Mesothelial cell of epicardium (in vitro differentiated cells): ENCODE data around the gene TSPAN8. TPM values are rescaled to one million over a fixed set of nuclear protein-coding genes. Genes with fewer than 3 reads are reported as not detected.

ENCODE experiments used
- DNase-seq, 2 experiments: peaks; one replicate each; pipeline ENCODE4 v3.0.0; 2021; ENCODE audit warnings: low spot score in 2 of 2; ENCODE audit not compliant: unreplicated experiment in 2 of 2
- H3K27ac Mint-ChIP-seq: 2 replicates; pipeline ENCODE4 v1.8.0; 2021; ENCODE audit warnings: mixed read lengths
- H3K27me3 Mint-ChIP-seq: 2 replicates; pipeline ENCODE4 v1.8.0; 2021; ENCODE audit warnings: low read depth, mixed read lengths
- H3K36me3 Mint-ChIP-seq: 2 replicates; pipeline ENCODE4 v1.8.0; 2021; ENCODE audit warnings: mixed read lengths
- H3K4me1 Mint-ChIP-seq: 2 replicates; pipeline ENCODE4 v1.8.0; 2021; ENCODE audit warnings: mixed read lengths
- H3K4me3 Mint-ChIP-seq: 2 replicates; pipeline ENCODE4 v1.8.0; 2021; ENCODE audit warnings: mild to moderate bottlenecking, moderate library complexity, mixed read lengths
- H3K9me3 Mint-ChIP-seq: 2 replicates; pipeline ENCODE4 v1.8.0; 2021; ENCODE audit warnings: mixed read lengths
- total RNA-seq: library from RNA; stranded (reverse); gene quantifications from 3 replicates; pipeline ENCODE4 v1.2.1, GENCODE V29; 2021
- TF ChIP-seq, protein P1 (sequence below): fragments of 200-600 bp; sonication (generic); IDR thresholded peaks from one replicate; pipeline ENCODE4 v1.5.0; 2021; ENCODE audit warnings: antibody characterized with exemption; ENCODE audit not compliant: unreplicated experiment

Gene TSPAN8
- 0.38 to 0.89 TPM in 2 of 3 replicates, not detected in the other for total RNA-seq

DNA sequence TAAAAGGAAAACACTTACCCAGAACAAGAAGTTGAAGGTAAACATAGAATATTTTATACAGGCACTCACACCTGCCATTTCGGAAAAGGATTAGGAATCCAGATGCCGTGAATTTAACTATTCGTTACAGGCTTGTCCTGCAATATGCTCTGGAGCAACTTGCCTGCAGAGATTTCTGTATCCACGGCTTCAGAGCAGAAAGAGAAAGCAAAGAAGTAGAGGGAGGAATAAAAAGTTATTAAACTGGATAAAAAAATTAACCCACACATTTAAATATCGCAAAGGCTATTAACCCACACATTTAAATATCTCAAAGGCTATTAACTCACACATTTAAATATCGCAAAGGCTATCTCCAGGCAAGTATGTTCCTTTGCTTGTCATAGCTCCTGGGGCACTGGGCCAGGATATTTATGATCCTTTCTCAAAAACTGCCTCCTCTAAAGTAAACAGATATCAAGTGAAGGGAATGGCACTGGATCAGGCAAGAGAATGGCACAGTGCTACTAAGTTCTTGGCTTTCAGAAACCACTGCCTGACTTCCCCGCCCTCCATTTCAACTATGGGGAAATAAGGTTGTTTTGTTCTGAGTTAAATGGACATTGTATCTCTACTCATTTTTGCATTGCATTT lies at the start of gene TSPAN8:
TSPAN8 (minus strand) TSS at position 399 of the 633 bp plus-strand sequence; CDS start at position 78, 321 bp downstream.
- H3K9me3 Mint-ChIP-seq = no peaks in the 10 kb centered on the region
- H3K36me3 Mint-ChIP-seq = no peaks in the 10 kb centered on the region
- H3K4me3 Mint-ChIP-seq = no peak within 1 kb of the TSS
- H3K27ac Mint-ChIP-seq = no peak within 1 kb of the TSS
- no peak for DNase-seq
- TF ChIP-seq, protein P1, sequence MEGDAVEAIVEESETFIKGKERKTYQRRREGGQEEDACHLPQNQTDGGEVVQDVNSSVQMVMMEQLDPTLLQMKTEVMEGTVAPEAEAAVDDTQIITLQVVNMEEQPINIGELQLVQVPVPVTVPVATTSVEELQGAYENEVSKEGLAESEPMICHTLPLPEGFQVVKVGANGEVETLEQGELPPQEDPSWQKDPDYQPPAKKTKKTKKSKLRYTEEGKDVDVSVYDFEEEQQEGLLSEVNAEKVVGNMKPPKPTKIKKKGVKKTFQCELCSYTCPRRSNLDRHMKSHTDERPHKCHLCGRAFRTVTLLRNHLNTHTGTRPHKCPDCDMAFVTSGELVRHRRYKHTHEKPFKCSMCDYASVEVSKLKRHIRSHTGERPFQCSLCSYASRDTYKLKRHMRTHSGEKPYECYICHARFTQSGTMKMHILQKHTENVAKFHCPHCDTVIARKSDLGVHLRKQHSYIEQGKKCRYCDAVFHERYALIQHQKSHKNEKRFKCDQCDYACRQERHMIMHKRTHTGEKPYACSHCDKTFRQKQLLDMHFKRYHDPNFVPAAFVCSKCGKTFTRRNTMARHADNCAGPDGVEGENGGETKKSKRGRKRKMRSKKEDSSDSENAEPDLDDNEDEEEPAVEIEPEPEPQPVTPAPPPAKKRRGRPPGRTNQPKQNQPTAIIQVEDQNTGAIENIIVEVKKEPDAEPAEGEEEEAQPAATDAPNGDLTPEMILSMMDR = no peak
- peaks cover 14% of the 10 kb centered on the region for H3K4me1 Mint-ChIP-seq
- H3K27me3 Mint-ChIP-seq = no peaks in the 10 kb centered on the region

DNA sequence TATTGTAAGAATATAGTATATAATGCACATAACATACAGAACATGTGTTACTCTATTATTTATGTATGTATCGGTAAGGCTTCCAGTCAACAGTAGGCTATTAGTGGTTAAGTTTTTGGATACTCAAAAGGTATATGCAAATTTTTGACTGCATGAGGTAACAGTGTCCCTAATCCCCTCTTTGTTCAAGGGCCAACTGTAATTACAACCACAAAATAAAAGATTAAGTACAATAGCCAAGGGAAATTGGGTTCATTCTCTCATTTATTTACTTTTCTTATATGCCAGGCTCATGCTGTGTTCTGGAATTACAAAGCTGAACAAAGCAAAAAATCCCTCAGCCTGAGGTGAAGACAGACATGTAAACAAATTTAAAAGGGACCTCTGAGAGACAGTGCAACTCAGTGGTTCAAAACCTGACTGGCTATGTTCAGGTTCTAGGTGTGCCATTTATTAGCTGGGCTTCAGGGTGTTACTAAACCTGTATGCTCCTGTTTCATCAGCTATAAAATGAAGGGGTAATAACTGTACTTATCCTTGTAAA lies 43.4 kb upstream of the TSPAN8 start:
- Mint-ChIP-seq H3K36me3 (no peaks in the 10 kb centered on the region), H3K9me3 (peaks cover 21% of the 10 kb centered on the region), H3K4me3 (no peak overlapping the region), H3K27me3 (no peaks in the 10 kb centered on the region), H3K27ac (no peak overlapping the region), H3K4me1 (peaks cover 1% of the 10 kb centered on the region)
- no peak for DNase-seq
- TF ChIP-seq, protein P1 = no peak

DNA sequence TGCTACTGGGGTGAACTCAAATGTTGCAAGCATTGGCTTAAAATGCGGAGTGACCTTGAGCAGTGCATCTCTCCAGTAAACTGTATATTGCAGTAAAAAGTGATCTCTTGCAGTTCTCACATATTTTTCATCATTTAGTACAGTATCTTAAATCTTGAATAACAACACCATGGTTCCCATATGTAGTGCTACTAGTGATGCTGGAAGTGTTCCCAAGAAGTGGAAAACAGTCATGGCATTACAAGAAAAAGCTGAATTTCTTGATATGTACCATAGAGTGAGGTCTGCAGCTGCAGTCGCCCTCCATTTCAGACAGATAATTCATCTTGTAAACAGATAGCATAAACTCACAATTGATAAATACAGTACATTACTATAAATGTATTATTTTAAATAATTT lies 42.9 kb upstream of the TSPAN8 start:
- Mint-ChIP-seq H3K27ac (no peak overlapping the region), H3K36me3 (no peaks in the 10 kb centered on the region), H3K9me3 (peaks cover 21% of the 10 kb centered on the region), H3K4me3 (no peak overlapping the region), H3K4me1 (peaks cover 2% of the 10 kb centered on the region), H3K27me3 (no peaks in the 10 kb centered on the region)
- TF ChIP-seq, protein P1 = no peak
- DNase-seq = no peak

DNA sequence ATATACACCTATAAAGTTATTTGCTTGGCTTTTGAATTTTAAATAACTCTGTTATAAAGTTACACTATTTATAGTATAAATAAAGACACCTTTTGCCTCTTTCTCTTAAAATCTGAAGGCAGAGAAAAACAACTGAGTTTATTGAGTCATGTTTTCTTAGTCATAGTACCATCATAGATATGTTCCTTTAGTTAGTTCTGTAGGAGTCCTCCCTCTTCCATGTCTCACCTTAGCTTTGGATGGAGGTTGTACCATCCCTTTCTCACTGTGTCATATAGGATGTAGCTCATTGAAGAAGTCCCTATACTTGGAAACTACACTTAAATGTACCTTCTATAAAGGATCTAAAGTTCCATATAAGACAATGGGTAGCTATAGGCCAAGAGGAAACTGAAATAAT lies 39.7 kb upstream of the TSPAN8 start:
- H3K4me1 Mint-ChIP-seq = peaks cover 8% of the 10 kb centered on the region

DNA sequence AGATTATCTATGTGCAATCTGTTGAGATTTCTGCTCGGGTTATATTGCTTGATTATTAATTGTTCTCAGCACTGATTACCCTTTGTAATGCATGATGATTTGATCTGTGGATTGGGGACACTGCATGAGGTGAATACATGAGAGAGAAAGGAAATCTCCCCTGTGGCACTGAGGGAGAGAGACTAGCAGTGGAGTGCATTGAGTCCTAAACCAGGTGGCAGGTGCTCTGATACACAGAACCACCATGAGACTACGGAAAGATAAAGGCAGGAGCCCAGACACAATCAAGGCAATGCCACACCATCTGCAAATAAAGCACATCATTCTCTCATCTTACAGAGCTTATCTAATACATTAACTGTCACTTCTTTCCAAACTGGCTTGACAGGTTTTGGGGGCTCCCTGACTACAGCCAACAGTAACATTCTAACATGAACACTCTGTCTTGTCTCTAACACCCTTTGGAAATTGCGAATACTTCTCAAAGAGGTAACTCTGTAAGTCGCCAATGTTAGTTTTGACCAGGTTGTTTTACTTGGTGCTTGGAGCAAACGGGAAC lies 37.6 kb upstream of the TSPAN8 start:
- H3K9me3 Mint-ChIP-seq = no peaks in the 10 kb centered on the region
- H3K36me3 Mint-ChIP-seq = no peaks in the 10 kb centered on the region
- TF ChIP-seq, protein P1 = no peak
- DNase-seq = no peak
- no peak overlapping the region for H3K27ac Mint-ChIP-seq
- peaks cover 4% of the 10 kb centered on the region for H3K27me3 Mint-ChIP-seq
- H3K4me3 Mint-ChIP-seq = no peak overlapping the region
- H3K4me1 Mint-ChIP-seq = peaks cover 8% of the 10 kb centered on the region

More for the DNA sequence above, 39.7 kb upstream of the TSPAN8 start:
- no peak overlapping the region for H3K27ac Mint-ChIP-seq
- H3K4me3 Mint-ChIP-seq = no peak overlapping the region
- TF ChIP-seq, protein P1 = no peak
- no peaks in the 10 kb centered on the region for H3K36me3 Mint-ChIP-seq
- peaks cover 4% of the 10 kb centered on the region for H3K27me3 Mint-ChIP-seq
- H3K9me3 Mint-ChIP-seq = no peaks in the 10 kb centered on the region
- no peak for DNase-seq
